Endodermal cell (in vitro differentiated cells): ENCODE measurements around the gene PTPRC. TPM values are rescaled to one million over a fixed set of nuclear protein-coding genes. Genes with fewer than 3 reads are reported as not detected.

Source experiments
- DNase-seq: peaks from one replicate; pipeline ENCODE4 v3.0.0-alpha.2; 2017
- H3K27ac ChIP-seq: 2 replicates; pipeline ENCODE4 v1.5.1; 2013; ENCODE audit warnings: mild to moderate bottlenecking, low read depth, low read length, moderate library complexity
- H3K27me3 ChIP-seq: 2 replicates; pipeline ENCODE4 v1.6.1; 2013; ENCODE audit warnings: mild to moderate bottlenecking, low read length, moderate library complexity; ENCODE audit not compliant: insufficient read depth, control insufficient read depth, poor library complexity, severe bottlenecking
- H3K36me3 ChIP-seq: 2 replicates; pipeline ENCODE4 v1.7.0; 2013; ENCODE audit warnings: mild to moderate bottlenecking, low read length, moderate library complexity; ENCODE audit not compliant: control insufficient read depth, insufficient read depth
- H3K4me1 ChIP-seq: one replicate; pipeline ENCODE4 v1.7.0; 2013; ENCODE audit warnings: low read length; ENCODE audit not compliant: control insufficient read depth, insufficient read depth
- H3K4me3 ChIP-seq: 2 replicates; pipeline ENCODE4 v1.5.1; 2013; ENCODE audit warnings: mild to moderate bottlenecking, low read length, moderate library complexity
- H3K9ac ChIP-seq: 2 replicates; pipeline ENCODE4 v1.6.1; 2013; ENCODE audit warnings: mild to moderate bottlenecking, low read length, moderate library complexity; ENCODE audit not compliant: poor library complexity, severe bottlenecking; ENCODE audit errors: extremely low read depth
- H3K9me3 ChIP-seq: 2 replicates; pipeline ENCODE4 v1.6.1; 2013; ENCODE audit warnings: mild to moderate bottlenecking, low read length, moderate library complexity; ENCODE audit not compliant: control insufficient read depth
- H3K27ac Mint-ChIP-seq: 2 replicates; pipeline ENCODE4 v1.8.0; 2020; ENCODE audit warnings: mixed read lengths
- H3K27me3 Mint-ChIP-seq: 2 replicates; pipeline ENCODE4 v1.8.0; 2021; ENCODE audit warnings: mild to moderate bottlenecking, mixed read lengths; ENCODE audit not compliant: insufficient read depth
- H3K36me3 Mint-ChIP-seq: 2 replicates; pipeline ENCODE4 v1.8.0; 2020; ENCODE audit warnings: low read depth, mixed read lengths
- H3K4me1 Mint-ChIP-seq: 2 replicates; pipeline ENCODE4 v1.8.0; 2020; ENCODE audit warnings: mixed read lengths
- H3K4me3 Mint-ChIP-seq: 2 replicates; pipeline ENCODE4 v1.8.0; 2020; ENCODE audit warnings: mild to moderate bottlenecking, moderate library complexity, mixed read lengths
- H3K9me3 Mint-ChIP-seq: 2 replicates; pipeline ENCODE4 v1.8.0; 2020; ENCODE audit warnings: mild to moderate bottlenecking, mixed read lengths
- WGBS, 2 experiments: methylation state at CpG; one replicate each; pipeline versions ENCODE4 v1.1.5 to v1.1.7; 2013; ENCODE audit warnings: missing lambda C conversion rate in 2 of 2, mixed read lengths in 1 of 2; ENCODE audit not compliant: insufficient coverage in 1 of 2, insufficient read length in 1 of 2; 5-methylcytosine and 5-hydroxymethylcytosine counted together
- total RNA-seq, 2 donors: library from RNA; stranded (reverse); fragmentation: NEBNext Ultra II Directional in 1 of 2; extraction: Animal tissue kit (Norgen Biotek cat#: 25700) in 1 of 2; gene quantifications; 2 replicates in 1 of 2; 3 replicates in 1 of 2; pipeline ENCODE4 v1.2.1, GENCODE V29; 2021
- TF ChIP-seq, protein P1 (sequence below): fragments of 200-600 bp; sonication (generic); conservative IDR thresholded peaks from 2 replicates; pipeline ENCODE4 v1.5.0; 2021; ENCODE audit warnings: antibody characterized with exemption, mild to moderate bottlenecking

The PTPRC gene
- total RNA-seq, 2 donors from 2014 or later: 0.11 TPM; not detected in 1

DNA sequence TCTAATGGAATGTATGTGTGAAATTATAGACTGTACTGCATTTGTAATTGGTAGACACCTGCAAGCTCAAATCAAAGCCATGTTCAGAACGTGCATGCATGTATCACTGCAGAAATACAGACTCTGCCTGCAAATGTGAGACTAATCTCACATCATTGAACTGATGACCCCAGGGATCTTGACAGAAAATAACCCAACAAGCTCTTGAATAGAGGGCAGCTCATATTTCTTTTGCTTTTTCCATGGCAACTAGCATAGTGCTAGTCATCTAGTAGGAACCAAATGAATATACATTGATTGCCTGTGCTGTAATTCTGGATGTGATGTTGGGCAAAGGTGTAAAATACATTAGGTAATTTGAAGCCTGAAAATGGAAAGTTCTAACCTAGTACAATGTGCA is 62.4 kb downstream of the PTPRC start:
- Mint-ChIP-seq H3K27me3 (no peaks in the 10 kb centered on the region), H3K4me3 (no peak overlapping the region), H3K27ac (no peak overlapping the region), H3K9me3 (no peaks in the 10 kb centered on the region), H3K36me3 (no peaks in the 10 kb centered on the region), H3K4me1 (peaks cover 29% of the 10 kb centered on the region)
- 64 to 74% methylated on average over 1 of the region's 1 CpG for WGBS, 2 experiments
- no peaks in the 10 kb centered on the region for H3K27me3 ChIP-seq
- H3K9me3 ChIP-seq: no peaks in the 10 kb centered on the region
- H3K36me3 ChIP-seq: no peaks in the 10 kb centered on the region
- no peaks in the 10 kb centered on the region for H3K4me1 ChIP-seq
- no peak overlapping the region for H3K27ac ChIP-seq
- no peak for DNase-seq
- H3K4me3 ChIP-seq: no peak overlapping the region
- TF ChIP-seq, protein P1, sequence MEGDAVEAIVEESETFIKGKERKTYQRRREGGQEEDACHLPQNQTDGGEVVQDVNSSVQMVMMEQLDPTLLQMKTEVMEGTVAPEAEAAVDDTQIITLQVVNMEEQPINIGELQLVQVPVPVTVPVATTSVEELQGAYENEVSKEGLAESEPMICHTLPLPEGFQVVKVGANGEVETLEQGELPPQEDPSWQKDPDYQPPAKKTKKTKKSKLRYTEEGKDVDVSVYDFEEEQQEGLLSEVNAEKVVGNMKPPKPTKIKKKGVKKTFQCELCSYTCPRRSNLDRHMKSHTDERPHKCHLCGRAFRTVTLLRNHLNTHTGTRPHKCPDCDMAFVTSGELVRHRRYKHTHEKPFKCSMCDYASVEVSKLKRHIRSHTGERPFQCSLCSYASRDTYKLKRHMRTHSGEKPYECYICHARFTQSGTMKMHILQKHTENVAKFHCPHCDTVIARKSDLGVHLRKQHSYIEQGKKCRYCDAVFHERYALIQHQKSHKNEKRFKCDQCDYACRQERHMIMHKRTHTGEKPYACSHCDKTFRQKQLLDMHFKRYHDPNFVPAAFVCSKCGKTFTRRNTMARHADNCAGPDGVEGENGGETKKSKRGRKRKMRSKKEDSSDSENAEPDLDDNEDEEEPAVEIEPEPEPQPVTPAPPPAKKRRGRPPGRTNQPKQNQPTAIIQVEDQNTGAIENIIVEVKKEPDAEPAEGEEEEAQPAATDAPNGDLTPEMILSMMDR: no peak
- H3K9ac ChIP-seq: no peak overlapping the region

DNA sequence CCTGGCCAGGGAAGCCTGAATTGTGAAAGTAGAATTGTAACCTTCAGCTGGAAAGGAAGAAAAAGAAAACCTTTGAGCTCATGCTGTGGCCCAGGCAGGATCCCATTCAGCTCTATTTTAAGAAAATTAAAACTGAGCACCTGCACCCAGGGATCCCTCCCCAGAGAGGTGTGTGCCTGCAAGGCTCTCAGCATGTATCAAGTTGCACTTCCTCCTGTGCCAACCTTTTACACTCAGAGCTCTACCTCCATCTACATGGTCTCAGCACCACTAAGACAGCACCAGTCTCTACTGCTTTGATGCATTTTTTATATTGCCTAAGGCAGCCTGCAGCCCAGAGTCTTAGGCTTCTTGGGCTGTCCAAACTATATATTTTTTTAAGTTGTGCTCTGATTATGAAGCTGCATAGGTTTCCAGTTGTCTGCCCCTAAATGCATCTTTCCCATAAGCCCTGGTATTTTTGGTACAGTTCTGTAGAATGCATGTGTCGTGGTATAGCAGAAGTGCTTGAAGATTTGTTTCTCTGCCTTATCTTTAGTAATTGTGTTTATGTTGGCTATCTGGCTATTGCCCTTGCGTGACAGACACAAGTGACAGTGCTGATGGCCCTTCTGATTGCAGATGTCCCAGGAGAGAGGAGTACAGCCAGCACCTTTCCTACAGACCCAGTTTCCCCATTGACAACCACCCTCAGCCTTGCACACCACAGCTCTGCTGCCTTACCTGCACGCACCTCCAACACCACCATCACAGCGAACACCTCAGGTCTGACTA is 63.1 kb downstream of the PTPRC start:
- Histone ChIP-seq H3K4me3 (no peak overlapping the region), H3K9me3 (no peaks in the 10 kb centered on the region), H3K4me1 (no peaks in the 10 kb centered on the region), H3K36me3 (no peaks in the 10 kb centered on the region), H3K9ac (no peak overlapping the region), H3K27me3 (no peaks in the 10 kb centered on the region), H3K27ac (no peak overlapping the region)
- DNase-seq: peak; percentile 58
- WGBS, 2 experiments: 89% methylated on average over 4 of the region's 4 CpGs; no CpG with 5 or more reads in 1 of the 2 experiments
- Mint-ChIP-seq H3K36me3 (no peaks in the 10 kb centered on the region), H3K4me3 (no peak overlapping the region), H3K27ac (no peak overlapping the region), H3K27me3 (no peaks in the 10 kb centered on the region), H3K4me1 (peaks cover 29% of the 10 kb centered on the region), H3K9me3 (no peaks in the 10 kb centered on the region)
- TF ChIP-seq, protein P1: no peak

DNA sequence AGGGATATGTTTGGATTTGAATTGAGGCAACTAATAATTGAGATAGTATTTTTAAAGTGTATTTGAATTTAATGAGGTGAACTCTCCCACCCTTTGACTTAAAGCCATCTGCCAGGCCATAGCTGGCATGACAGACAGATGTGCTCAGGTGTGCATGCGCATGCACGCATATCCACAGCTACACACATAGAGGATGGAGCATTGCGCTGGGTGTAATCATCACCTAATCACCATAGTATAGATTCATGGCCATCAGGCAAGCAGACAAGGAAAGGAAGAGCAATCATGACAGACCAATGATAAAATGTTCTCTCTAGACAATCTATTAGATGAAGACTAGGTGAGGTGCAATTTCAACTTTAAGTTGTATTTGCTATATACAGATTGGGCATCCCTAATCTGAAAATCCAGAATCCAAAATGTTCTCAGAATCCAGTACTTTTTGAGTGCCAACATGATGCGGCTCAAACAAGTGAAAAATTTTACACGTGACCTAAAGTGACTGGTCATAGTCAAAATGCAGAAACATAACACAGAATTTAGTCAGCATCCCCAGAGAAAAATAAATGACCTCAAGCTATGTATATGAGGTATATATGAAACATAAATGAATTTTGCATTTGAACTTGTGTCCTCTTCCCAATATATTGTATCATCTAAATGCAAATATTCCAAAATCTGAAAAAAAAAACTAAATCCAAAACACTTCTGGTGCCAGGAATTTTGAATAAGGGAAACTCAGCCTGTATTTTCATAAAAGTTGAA is 70.1 kb downstream of the PTPRC start:
- Histone ChIP-seq H3K9me3 (no peaks in the 10 kb centered on the region), H3K27me3 (no peaks in the 10 kb centered on the region), H3K4me3 (no peak overlapping the region), H3K27ac (no peak overlapping the region), H3K9ac (no peak overlapping the region), H3K36me3 (no peaks in the 10 kb centered on the region), H3K4me1 (no peaks in the 10 kb centered on the region)
- Mint-ChIP-seq H3K27ac (no peak overlapping the region), H3K36me3 (no peaks in the 10 kb centered on the region), H3K4me3 (no peak overlapping the region), H3K27me3 (no peaks in the 10 kb centered on the region), H3K9me3 (no peaks in the 10 kb centered on the region), H3K4me1 (no peaks in the 10 kb centered on the region)
- DNase-seq: no peak
- TF ChIP-seq, protein P1: no peak
- WGBS, 2 experiments: 94 to 100% methylated on average over 2 to 5 of the region's 5 CpGs
